Measurements from ENCODE around the gene TRIM28. TPM values are rescaled to one million over a fixed set of nuclear protein-coding genes. Genes with fewer than 3 reads are reported as not detected.

The TRIM28 gene
- total RNA-seq, 2 donors from 2014 or later, result 205 to 412 TPM

GRCh38 chr19:58548859-58549663 lies 5.2 kb downstream of the TRIM28 start:
- no peak overlapping the region for H3K27ac ChIP-seq
- DNase-seq, result no peak

GRCh38 chr19:58549664-58550361 lies 5.9 kb downstream of the TRIM28 start:
- Histone ChIP-seq H3K27me3 (no peaks in the 10 kb centered on the region), H3K4me1 (peaks cover 20% of the 10 kb centered on the region), H3K27ac (no peak overlapping the region), H3K4me3 (no peak overlapping the region), H3K9me3 (no peaks in the 10 kb centered on the region), H3K9ac (ENCODE audit: low read depth in 2 of 2, low read length in 2 of 2) (no peak overlapping the region), H3K36me3 (peaks cover 31% of the 10 kb centered on the region)
- DNase-seq, result no peak
- no peak for TF ChIP-seq CTCF (IDR thresholded peaks at IDR 0.05)
- intact Hi-C loops (cut with DNase I), result no loop called here

More at GRCh38 chr19:58548859-58549663, 5.2 kb downstream of the TRIM28 start:
- Histone ChIP-seq H3K36me3 (peaks cover 31% of the 10 kb centered on the region), H3K9ac (ENCODE audit: low read depth in 2 of 2, low read length in 2 of 2) (no peak overlapping the region), H3K27me3 (no peaks in the 10 kb centered on the region), H3K4me3 (no peak overlapping the region), H3K9me3 (no peaks in the 10 kb centered on the region), H3K4me1 (peaks cover 17% of the 10 kb centered on the region)
- no peak for TF ChIP-seq CTCF (IDR thresholded peaks at IDR 0.05)
- intact Hi-C loops (cut with DNase I), result no loop called here

- Histone ChIP-seq H3K4me1 (peaks cover 22% of the 10 kb centered on the region), H3K4me3 (no peak overlapping the region), H3K9me3 (no peaks in the 10 kb centered on the region), H3K36me3 (peaks cover 31% of the 10 kb centered on the region), H3K9ac (ENCODE audit: low read depth in 2 of 2, low read length in 2 of 2) (no peak overlapping the region), H3K27ac (no peak overlapping the region), H3K27me3 (no peaks in the 10 kb centered on the region)
- no peak for DNase-seq
- TF ChIP-seq CTCF (IDR thresholded peaks at IDR 0.05), result no peak
- intact Hi-C loops (cut with DNase I), result no loop called here
Measured at GRCh38 chr19:58550362-58551122, 6.7 kb downstream of the TRIM28 start.

- peaks cover 31% of the 10 kb centered on the region for H3K36me3 ChIP-seq
- H3K9ac ChIP-seq (ENCODE audit: low read depth in 2 of 2, low read length in 2 of 2), result no peak overlapping the region
- no peaks in the 10 kb centered on the region for H3K9me3 ChIP-seq
- intact Hi-C loops (cut with DNase I), result no loop called here
- DNase-seq, result no peak
- H3K4me1 ChIP-seq, result peaks cover 17% of the 10 kb centered on the region
- H3K27me3 ChIP-seq, result no peaks in the 10 kb centered on the region
- no peak for TF ChIP-seq CTCF (IDR thresholded peaks at IDR 0.05)
- no peak overlapping the region for H3K27ac ChIP-seq
- no peak overlapping the region for H3K4me3 ChIP-seq
Measured at GRCh38 chr19:58551123-58551497, 7.2 kb downstream of the TRIM28 start.

Measured in colonic mucosa (tissue), 4 donors.